ENCODE results near the gene ADH1B.

ADH1B gene

DNA sequence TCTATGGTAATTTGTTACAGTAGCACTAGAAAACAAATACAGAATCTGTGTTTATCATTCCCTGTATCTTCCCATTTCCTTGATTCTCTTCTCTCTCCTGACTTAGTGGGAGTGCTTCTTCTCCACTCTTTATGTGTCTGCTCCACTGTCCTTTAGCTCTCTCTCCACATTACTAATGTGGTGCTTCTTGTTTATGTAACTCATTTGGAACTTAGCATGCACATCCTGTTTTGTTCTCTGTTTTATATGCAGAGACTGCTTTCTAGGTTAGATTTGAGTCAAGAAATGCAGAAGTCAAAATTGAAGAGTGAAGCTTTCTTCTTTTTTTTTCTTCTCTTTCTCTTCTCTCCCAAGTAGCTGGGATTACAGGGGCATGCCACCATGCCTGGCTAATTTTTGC lies 56.3 kb downstream of the ADH1B start:
- H3K36me3 ChIP-seq (ENCODE audit: control insufficient read depth in 2 of 2, insufficient read depth in 2 of 2, low read length in 2 of 2), result no peaks in the 10 kb centered on the region
- no peak overlapping the region for H3K9ac ChIP-seq (ENCODE audit: low read depth in 1 of 2, low read length in 2 of 2)
- no peak overlapping the region for H3K4me3 ChIP-seq (ENCODE audit: low read length in 2 of 2)
- no peaks in the 10 kb centered on the region for H3K27me3 ChIP-seq (ENCODE audit: control insufficient read depth in 2 of 2, insufficient read depth in 2 of 2, low read length in 2 of 2)
- no peaks in the 10 kb centered on the region for H3K4me1 ChIP-seq (ENCODE audit: control insufficient read depth in 2 of 2, insufficient read depth in 2 of 2, low read length in 2 of 2)
- no peak overlapping the region for H3K27ac ChIP-seq (ENCODE audit: low read depth in 2 of 2, low read length in 2 of 2)
- no peaks in the 10 kb centered on the region for H3K9me3 ChIP-seq (ENCODE audit: control insufficient read depth in 2 of 2, low read length in 2 of 2)

Data from mucosa of rectum (tissue), 2 donors.